GM18505 (cell line): Measurements from ENCODE around the gene ANO1.

Source experiments
- ATAC-seq: cut with Tn5 transposase; IDR thresholded peaks from one replicate; pipeline ENCODE4 v1.9.1; 2021; ENCODE audit not compliant: unreplicated experiment
- POLR2A ChIP-seq: IDR thresholded peaks from 4 replicates; pipeline ENCODE4 v1.6.1; 2011; ENCODE audit warnings: borderline replicate concordance; ENCODE audit not compliant: insufficient read depth, insufficient read length; ENCODE audit errors: extremely low read depth

Gene ANO1

DNA sequence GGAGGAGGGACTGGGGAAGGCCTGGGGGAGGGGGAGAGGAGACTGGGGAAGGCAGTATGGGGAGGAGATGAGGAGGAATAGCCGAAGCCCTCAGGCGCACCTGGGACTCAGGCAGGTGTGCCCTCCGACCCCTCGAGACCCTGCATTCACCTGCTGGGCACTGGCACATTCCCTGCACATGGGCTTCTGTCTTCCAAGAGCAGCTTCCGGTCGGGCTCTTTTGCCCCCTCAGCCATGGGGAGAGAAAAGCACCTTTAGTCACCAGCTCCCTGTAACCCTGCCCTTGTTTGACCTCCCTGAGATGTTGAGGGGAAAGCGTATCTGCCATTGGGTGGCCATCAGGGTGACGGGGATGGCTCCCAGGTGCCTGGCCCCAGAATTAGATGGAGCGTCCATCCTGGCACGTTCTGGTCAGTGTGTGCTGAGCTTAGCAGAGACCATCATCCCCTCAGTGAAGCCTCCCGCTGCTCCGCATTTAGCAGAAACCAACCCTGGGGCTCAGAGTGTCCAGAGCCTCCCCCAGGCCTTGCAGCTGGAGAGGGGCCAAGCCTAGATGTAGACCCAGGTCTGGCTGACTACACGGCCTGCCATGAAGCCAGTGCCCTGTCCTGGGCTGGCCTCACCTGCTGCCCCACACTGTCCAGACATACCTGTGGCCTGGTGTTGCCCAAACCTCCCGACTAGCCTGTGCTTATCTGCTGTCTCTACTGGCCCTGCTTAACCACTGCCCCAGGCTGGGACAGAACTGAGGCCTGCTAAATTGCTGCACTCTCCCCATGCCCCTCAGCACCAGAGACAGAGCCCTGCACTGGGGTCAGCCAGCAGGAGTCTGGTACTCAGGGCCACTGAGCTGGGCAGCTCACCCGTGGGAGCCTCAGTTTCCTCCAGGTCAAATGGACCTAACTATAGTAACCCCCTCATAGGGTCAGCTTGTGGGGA, 6.2 kb downstream of the ANO1 start:
- no peak for ATAC-seq
- no peak for TF ChIP-seq POLR2A

DNA sequence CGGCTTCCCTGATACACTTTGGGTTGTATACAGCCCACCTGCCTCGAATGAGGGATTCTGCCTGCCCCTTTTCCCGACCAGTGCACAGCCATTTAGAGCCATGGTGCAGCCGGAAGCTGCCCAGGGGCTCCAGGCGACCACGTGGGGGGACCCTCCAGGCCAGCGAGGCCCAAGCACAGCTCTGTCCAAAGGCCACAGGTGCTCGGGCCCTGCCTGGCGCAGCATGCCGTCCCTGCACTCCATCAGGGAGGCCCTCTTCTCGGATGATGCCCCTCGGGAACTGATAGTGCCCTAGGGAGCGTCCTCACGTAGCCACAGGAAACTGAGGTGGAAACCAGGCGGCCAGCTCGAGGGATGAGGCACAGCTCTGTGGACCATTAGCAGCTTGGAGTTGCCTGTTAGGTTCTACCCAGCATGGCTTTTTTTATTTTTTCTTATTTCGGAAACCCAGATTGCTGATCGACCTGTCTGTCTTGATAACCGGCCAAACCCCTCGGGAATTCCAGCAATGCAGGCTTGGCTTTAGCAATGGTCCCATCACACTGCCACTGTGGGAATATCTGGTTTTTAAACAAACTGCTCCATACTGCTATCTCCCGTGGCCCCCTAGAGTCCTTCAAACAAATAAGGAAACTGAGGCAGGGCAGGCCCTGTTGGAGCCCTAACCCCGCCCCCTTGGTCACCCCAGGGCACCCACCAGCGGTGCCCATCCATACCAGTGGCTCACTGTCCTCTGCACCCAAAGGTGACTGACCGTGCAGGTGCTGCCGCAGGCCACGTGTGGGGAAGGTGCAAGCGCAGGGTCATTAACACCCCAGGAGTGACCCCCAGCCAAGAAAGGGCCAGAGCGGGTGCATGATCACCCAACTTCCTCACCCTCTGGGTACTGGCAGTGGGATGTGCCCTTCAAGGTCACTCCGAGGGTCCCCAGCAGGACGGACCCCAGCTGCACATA, 8.0 kb downstream of the ANO1 start:
- ATAC-seq = no peak
- no peak for TF ChIP-seq POLR2A

DNA sequence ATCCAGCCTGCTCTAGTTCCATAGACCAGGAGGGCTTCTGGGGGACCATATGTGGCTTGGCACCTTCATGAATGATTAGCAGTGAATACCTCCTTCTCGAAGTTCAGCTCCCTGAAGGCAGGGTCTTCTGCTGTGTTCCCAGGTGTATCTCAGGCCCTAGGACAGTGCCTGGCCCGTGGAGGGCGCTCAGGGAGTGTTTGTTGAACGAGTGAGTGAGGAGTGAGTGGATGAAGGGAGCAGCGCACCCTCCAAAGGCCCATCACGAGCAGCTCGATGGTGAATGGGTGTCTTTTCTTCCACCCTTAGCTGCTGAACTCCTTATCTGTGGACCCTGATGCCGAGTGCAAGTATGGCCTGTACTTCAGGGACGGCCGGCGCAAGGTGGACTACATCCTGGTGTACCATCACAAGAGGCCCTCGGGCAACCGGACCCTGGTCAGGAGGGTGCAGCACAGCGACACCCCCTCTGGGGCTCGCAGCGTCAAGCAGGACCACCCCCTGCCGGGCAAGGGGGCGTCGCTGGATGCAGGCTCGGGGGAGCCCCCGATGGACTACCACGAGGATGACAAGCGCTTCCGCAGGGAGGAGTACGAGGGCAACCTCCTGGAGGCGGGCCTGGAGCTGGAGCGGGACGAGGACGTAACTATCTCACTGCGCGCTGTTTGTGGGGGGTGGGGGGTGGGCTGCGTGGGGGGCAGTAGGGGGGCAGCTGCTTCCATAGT, 9.5 kb downstream of the ANO1 start:
- ATAC-seq = no peak
- no peak for TF ChIP-seq POLR2A

DNA sequence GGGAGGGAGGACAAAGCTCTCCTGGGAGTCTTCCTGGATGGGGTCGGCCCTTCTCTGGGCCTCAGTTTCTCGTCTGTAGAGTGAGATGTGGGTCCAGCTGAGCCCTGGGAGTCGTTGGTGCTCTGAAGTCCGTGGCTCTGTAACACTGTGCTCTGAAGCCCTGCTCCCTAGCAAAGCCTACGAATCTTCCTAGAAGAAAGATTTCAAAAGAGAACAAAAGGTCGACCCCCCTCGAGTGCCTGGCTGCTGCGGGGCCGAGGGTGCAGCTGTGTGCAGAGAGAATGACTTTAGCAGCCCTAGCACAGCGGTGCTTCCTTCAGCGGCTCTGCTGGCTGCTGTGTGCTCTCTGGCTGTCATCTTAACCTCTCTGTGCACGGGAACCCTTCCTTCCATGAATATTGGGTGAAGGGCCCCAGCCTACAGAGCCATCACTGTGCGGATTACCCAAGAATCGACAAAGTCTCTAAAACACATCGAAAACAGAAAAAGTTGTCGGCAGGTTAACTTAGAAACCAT, 10.7 kb downstream of the ANO1 start:
- ATAC-seq = no peak
- no peak for TF ChIP-seq POLR2A

DNA sequence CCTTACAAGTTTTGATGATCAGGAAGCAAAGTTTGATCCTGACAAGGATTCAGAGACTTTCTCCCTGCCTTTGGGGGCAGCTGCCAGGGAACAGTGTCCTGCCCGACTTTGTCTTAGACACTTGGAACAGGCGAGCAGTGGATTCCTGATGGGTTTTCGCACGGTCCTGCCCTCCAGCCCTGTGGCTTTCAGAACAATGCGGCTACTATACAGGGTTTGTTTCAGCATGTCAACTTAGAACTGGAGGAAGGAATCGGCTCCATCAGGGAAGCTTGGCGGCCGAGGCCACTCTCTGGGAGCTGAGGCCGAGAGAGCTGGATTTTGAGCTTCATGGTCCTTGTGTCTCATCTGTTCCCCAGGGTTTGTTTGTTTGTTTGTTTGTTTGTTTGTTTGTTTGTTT, 11.5 kb downstream of the ANO1 start:
- ATAC-seq = no peak
- no peak for TF ChIP-seq POLR2A

DNA sequence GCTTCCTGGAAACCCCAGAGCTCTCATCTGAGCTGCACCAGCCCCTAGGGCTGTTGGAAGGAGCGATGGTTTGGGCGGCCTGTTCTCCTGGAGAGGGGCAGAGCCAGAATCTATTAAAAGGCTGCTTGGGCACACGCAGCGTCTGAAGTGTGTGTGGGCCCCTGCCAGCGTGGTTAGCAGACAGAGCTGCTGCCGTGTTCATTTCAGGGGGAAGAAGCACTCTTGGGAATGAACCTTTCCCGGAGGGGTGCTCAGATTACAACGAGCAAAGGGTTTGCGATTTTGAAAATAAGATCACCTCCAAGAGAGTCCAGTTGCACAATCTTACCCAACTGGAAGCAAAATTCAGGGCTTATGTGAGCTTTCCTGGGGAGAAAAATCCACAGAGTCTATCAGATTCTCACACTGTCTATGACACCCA, 12.9 kb downstream of the ANO1 start:
- no peak for ATAC-seq
- no peak for TF ChIP-seq POLR2A

DNA sequence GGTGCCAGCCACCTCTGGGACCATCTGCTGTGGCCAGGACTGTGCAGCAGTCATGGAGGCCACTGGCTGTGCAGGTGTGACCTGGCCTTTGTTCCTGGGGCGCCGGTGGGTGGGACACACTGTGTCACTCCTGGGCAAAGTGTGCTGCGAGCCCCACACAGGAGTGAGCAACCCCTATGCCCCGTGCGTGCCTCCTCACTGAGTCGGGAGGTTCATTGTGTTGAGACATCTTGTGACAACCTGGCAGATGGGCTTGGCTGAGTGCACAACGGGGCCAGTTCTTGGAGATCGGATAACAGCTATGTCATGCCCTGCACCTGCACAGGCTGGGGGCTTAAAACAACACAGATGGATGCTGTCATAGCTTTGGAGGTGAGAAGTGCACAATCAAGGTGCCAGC, 13.5 kb downstream of the ANO1 start:
- TF ChIP-seq POLR2A = no peak
- no peak for ATAC-seq

DNA sequence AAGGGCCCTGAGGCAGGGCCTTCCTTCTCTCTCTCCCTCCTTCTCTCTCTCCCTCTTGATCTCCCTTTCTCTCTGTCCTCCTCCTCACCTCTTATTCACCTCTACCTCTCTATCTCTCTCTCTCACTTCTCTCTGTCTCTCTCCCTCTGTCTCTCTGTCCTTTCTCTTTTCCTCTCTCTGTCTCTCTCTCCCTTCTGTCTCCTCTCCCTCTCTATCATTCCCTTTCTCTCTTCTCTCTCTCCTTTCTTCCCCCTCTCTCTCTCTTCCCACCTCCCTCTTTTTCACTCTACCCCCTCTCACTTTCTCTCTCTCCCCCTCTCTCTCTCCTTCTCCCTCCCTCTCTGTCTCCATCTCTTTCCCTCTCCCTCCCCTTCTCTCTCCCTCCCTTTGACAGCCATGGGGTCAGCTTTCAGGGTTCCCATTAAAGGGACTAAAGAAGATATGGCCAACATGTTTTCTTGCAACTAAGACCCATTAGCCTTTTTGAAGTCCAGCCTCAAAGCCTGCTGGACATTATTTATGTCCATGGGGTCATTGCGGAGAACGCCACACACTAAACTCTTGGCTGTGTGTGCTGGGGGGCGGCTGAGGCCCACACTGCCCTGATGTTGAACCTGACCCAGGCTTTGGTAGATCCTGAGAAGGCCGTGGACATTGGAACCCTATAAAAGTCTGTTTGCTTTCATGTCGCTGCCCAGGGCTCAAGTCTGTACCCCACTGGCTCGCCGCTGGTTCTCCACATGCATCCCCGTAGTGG, 15.0 kb downstream of the ANO1 start:
- ATAC-seq = no peak
- no peak for TF ChIP-seq POLR2A

DNA sequence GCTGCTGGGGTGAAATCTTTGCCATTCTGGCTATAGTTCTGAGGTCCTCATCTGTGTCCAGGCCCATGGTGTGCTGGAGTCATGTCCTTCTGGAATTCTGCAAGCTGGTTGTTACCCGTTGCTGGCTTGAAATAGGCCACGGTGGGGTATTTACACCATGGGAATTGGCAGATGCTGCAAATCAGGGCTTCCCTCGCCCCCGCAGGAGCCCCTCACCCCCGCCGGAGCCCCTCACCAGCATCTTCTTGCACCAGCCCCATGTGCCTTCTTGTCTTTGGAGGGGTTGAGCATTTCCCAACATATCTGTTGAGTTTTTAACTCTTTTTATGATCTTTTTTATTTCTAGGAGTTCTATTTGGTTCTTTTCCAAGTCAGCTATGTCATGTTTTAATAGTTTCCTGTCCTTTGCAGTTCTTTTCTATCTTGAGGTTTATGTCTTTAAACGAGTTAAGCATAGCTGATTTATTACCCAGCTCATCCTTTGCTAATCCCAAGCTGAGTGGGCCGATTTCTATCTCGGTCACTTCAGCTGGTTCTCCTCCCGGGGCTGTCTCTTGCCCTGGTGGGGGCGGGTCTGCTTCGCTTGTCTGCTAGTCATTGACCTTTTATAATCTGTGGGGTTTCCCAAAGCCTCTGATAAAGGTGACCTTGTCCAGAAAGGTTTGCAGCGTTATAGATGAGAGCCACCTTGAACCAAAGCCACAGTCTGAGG, 17.6 kb downstream of the ANO1 start:
- ATAC-seq = no peak
- no peak for TF ChIP-seq POLR2A

DNA sequence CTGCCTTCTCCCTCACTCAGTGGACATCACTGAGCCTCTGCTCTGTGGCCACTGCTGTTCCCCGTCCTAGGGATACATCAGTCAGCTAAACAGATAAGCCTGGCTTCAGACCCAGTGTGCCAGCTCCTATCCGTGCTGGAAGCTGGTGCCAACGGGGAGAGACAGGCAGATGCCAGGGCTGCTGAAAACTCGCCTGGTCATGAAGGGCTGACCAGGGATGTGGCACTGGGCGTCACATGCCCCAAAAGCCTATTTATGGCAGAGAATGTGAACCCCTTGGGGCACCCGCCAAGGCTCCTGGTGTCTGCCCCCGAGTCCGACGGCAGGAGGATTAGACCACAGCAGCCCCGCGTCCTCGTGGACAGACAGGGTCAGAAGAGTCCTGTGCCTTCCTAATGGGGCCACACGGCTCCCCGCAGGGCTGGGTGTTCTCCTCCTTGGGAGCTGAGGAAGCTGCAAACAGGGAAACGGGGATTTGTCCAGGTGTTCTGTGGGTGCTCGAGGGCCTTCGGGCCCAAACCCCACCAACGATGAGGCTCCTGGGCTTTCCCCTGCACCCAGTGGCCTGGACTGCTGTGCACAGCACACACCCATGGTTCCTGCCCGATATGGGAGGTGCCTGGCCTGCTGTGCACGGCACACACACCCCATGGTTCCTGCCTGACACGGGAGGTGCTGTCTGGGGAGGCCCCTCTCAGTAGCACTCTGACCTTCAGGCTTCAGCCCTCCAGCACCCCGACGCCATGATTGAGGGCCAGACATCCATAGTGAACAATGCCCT, 19.9 kb downstream of the ANO1 start:
- ATAC-seq = no peak
- TF ChIP-seq POLR2A = no peak

DNA sequence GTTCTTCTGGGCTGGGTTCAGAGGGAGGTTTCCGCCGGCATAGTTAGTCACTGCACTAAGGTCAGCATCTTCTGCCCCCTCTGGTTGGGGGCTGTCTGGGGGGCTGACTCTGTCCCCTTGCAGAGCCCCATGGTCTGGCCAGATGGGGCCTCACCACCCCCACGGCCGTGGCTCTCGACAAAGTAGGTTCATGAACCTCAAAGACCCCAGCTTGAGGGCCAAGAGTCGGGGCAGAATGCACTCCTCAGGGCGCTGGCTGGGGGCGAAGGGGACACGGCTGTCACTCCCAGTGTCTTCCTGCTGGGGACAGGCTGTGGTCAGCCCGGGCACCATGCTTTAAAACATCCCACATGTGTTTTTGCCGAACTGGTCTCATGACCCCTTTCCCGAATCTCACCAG, 20.8 kb downstream of the ANO1 start:
- ATAC-seq = no peak

More for the DNA sequence above, 20.8 kb downstream of the ANO1 start:
- no peak for TF ChIP-seq POLR2A
